Mucosa of descending colon (tissue), 3 donors: ENCODE results near the gene THRAP3. TPM values are rescaled to one million over a fixed set of nuclear protein-coding genes. Genes with fewer than 3 reads are reported as not detected.

Source experiments
- ATAC-seq: fragments of 200-7000 bp; cut with Tn5 transposase; one replicate; pipeline ENCODE4 v1.9.1; 2020; ENCODE audit warnings: mild to moderate bottlenecking, moderate library complexity
- DNase-seq, 3 donors: peaks; one replicate each; pipeline ENCODE4 v3.0.0-alpha.2; 2020
- H3K36me3 ChIP-seq: fragments of 200-600 bp; one replicate; pipeline ENCODE4 v1.8.0; 2021; ENCODE audit warnings: low read depth, mild to moderate bottlenecking
- H3K4me1 ChIP-seq: fragments of 200-600 bp; one replicate; pipeline ENCODE4 v1.8.0; 2021; ENCODE audit warnings: low read depth, mild to moderate bottlenecking
- H3K4me3 ChIP-seq: fragments of 200-600 bp; one replicate; pipeline ENCODE4 v1.8.0; 2021; ENCODE audit warnings: mild to moderate bottlenecking
- H3K9me3 ChIP-seq: fragments of 200-600 bp; one replicate; pipeline ENCODE4 v1.8.0; 2021; ENCODE audit warnings: mild to moderate bottlenecking
- CTCF ChIP-seq: fragments of 200-600 bp; IDR thresholded peaks from one replicate; pipeline ENCODE4 v1.8.0; 2022; ENCODE audit warnings: antibody characterized with exemption, mild to moderate bottlenecking
- intact Hi-C, 2 donors: fragments of 100-400 bp; cut with DNase I in 1 of 2; cut with micrococcal nuclease in 1 of 2; formaldehyde crosslinking; loops; one replicate each; pipeline versions ENCODE4 v1.11.0 to v1.11.1; 2022; cut with DNase I, micrococcal nuclease
- total RNA-seq, 3 donors: library from RNA; stranded (reverse); fragmentation: NEBNext Ultra II Directional in 2 of 3; extraction: Animal tissue kit (Norgen Biotek cat#: 25700) in 2 of 3; gene quantifications; one replicate each; pipeline versions ENCODE4 v1.2.1 to v1.2.4, GENCODE V29; 2021 to 2023
- donor health status: DM: no; HTN: no; CAD: no; lungs with moderate emphysema.
- donor health status: DM: no; HTN: no; CAD: no.
- donor health status: DM: no; HTN: yes; CAD: no.

The THRAP3 gene
- total RNA-seq, 3 donors from 2014 or later = 83.0 to 103 (median 85.1) TPM

DNA sequence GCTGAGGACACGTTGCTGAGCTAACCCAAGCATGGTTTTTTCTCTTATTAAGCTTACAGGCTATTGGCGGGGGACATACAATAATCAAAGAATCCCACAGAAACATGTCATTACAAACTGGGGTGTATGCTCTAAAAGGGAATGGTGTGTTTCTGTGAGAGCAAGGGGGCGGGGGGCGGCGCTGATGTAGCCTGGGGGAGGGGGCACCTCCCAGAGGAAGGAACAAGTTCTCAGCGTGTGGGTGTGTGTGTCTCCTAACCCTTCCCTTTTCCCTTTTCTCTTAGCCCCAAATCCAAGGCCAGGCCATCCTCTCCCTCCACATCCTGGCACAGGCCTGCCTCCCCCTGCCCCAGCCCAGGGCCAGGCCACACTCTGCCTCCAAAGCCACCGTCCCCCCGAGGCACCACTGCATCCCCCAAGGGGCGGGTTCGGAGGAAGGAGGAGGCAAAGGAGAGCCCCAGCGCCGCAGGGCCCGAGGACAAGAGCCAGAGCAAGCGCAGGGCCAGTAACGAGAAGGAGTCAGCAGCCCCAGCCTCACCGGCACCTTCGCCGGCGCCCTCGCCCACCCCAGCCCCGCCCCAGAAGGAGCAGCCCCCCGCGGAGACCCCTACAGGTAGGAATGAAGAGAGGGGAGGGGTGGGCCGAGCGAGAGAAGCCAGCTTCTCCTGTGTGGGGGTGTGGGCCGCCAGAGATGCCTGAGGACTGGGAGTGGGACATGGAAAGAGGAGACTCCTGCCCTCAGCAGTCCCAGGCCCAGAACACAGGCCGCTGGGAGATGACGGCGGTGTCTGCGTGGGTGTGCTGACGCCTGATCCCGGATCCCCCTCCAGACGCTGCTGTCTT lies 46.4 kb upstream of the THRAP3 start:
- H3K36me3 ChIP-seq = no peaks in the 10 kb centered on the region
- DNase-seq (peak in 1 of 3 donors; percentile 54), ATAC-seq (peak; percentile 22)
- no peaks in the 10 kb centered on the region for H3K9me3 ChIP-seq
- peaks cover 7% of the 10 kb centered on the region for H3K4me1 ChIP-seq
- no peak for TF ChIP-seq CTCF
- peak overlapping the region; percentile 9 for H3K4me3 ChIP-seq
- intact Hi-C loops = no loop called here

DNA sequence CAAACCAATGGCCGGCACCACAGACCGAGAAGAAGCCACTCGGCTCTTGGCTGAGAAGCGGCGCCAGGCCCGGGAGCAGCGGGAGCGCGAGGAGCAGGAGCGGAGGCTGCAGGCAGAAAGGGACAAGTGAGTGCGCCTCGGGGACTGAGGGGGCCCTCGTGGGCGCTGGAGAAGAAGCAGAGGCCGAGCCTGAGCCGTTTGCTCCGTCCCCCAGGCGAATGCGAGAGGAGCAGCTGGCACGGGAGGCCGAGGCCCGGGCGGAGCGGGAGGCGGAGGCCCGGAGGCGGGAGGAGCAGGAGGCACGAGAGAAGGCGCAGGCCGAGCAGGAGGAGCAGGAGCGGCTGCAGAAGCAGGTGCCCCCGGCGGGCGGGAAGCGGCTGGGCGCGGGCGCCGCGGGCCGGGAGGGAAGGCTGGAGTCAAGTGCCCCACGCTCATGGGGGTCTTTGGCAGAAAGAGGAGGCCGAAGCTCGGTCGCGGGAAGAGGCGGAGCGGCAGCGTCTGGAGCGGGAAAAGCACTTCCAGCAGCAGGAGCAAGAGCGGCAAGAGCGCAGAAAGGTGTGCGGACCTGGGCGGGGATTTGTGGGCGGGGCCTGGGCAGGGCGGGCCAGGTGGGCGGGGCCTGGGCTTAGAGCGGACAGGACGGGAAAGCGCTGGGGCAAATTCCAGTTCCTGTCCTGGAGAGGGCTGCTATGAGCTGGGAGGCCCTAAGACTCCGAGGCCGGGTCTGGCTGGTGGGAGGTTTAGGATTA lies 45.6 kb upstream of the THRAP3 start:
- intact Hi-C loops = no loop called here

GRCh38 chr1:36179220-36179600 lies 45.0 kb upstream of the THRAP3 start:
- peak; percentile 36 for ATAC-seq
- Histone ChIP-seq H3K36me3 (no peaks in the 10 kb centered on the region), H3K9me3 (no peaks in the 10 kb centered on the region), H3K4me1 (peaks cover 7% of the 10 kb centered on the region), H3K4me3 (no peak overlapping the region)
- no peak for DNase-seq
- TF ChIP-seq CTCF = no peak
- intact Hi-C loops = no loop called here

More for the DNA sequence above, 45.6 kb upstream of the THRAP3 start:
- Histone ChIP-seq H3K9me3 (no peaks in the 10 kb centered on the region), H3K36me3 (no peaks in the 10 kb centered on the region), H3K4me3 (peak overlapping the region; percentile 9), H3K4me1 (peaks cover 7% of the 10 kb centered on the region)
- DNase-seq = peak; percentile 87 to 92 (median 92)
- TF ChIP-seq CTCF = no peak
- peak; percentile 96 for ATAC-seq

DNA sequence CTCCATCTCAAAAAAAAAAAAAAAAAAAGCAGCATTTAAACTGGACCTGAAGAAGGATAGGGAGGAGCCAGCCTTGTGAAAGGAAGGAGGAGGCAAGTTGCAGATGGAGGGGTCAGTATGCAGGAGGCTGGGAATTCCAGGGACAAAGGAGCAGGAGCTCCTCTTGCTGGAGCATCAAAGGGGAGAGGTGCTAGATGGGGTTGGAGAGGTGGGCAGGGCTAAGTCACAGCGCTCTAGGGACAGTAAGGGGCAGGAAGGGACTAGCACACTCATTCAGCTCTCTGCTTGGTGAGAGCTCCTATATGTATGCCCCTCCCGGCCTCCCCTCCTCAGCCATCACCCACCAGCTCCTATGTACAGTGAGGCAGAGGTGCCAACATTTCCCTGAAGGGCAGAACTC lies 41.5 kb upstream of the THRAP3 start:
- ATAC-seq = no peak
- no peak for TF ChIP-seq CTCF

DNA sequence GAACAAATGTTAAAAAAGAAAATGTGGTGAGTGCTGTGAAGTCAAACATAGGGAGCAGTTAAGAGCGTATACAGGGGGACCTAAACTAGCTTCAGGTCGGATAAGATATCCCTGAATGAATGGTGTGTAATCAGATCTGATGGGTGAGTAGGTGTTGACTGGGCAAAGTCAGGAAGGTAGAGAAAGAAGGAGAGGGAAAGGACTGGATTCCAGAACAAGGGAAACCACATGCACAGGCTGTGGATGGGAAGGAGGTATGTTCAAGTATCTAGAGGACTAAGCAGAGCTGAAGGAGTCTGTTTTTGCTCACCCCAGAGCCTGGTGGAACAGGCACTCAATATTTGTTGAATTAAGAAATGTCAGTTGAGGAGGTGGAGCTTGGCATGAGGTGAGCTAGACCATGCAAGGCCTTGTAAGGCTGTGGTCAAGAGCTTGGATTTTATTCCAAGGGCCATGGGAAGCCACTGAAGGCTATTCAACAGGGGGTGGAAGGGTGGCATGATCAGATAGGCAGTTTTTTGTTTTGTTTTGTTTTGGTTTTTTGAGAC lies 40.9 kb upstream of the THRAP3 start:
- no peak for DNase-seq
- Histone ChIP-seq H3K4me3 (no peak overlapping the region), H3K4me1 (no peaks in the 10 kb centered on the region), H3K9me3 (no peaks in the 10 kb centered on the region), H3K36me3 (no peaks in the 10 kb centered on the region)
- ATAC-seq = no peak
- TF ChIP-seq CTCF = no peak
- intact Hi-C loops = no loop called here

More for the DNA sequence above, 41.5 kb upstream of the THRAP3 start:
- Histone ChIP-seq H3K9me3 (no peaks in the 10 kb centered on the region), H3K36me3 (no peaks in the 10 kb centered on the region), H3K4me3 (no peak overlapping the region), H3K4me1 (peaks cover 5% of the 10 kb centered on the region)
- intact Hi-C loops = no loop called here
- DNase-seq = no peak
